Bronchial epithelial cell (primary cell): ENCODE results near the gene EEA1. TPM values are rescaled to one million over a fixed set of nuclear protein-coding genes. Genes with fewer than 3 reads are reported as not detected.
"Not testable (repeated sequence)": the region's sequence is repeated elsewhere in the genome, so short reads cannot be mapped to it uniquely, and the experiment has no call there.

Source experiments
- DNase-seq: peaks from one replicate; pipeline ENCODE4 v3.0.0-alpha.2; 2010; ENCODE audit warnings: low read depth
- FAIRE-seq: peaks from 2 replicates; lab custom pipeline; 2011; peaks lifted over from hg19 to GRCh38; lab: Jason Lieb, UNC
- H3K27me3 ChIP-seq: 2 replicates; pipeline ENCODE4 v1.5.1; 2011; ENCODE audit warnings: low read length; ENCODE audit not compliant: control insufficient read depth, insufficient read depth
- H3K36me3 ChIP-seq: 2 replicates; pipeline ENCODE4 v1.5.1; 2011; ENCODE audit warnings: low read length; ENCODE audit not compliant: control insufficient read depth, insufficient read depth
- H3K4me3 ChIP-seq: 2 replicates; pipeline ENCODE4 v1.5.1; 2011; ENCODE audit warnings: mild to moderate bottlenecking, low read depth, low read length, control low read depth
- CTCF ChIP-seq: IDR thresholded peaks from 2 replicates; pipeline ENCODE4 v1.5.1; 2011; ENCODE audit warnings: mild to moderate bottlenecking, moderate library complexity, low read length, control low read depth, inconsistent platforms; ENCODE audit not compliant: insufficient read depth, severe bottlenecking
- total RNA-seq: library from RNA; depleted of rRNA; stranded (reverse); fragments of >200 nt; gene quantifications from 2 replicates; pipeline ENCODE4 v1.2.1, GENCODE V29; 2014

EEA1 gene
- total RNA-seq, 1 donor from 2014 or later: 8.4 TPM

- DNase-seq (no peak), FAIRE-seq (no peak)
- no peak for TF ChIP-seq CTCF
- Histone ChIP-seq H3K36me3 (no peaks in the 10 kb centered on the region), H3K4me3 (no peak overlapping the region), H3K27me3 (no peaks in the 10 kb centered on the region)
Observed at GRCh38 chr12:92802906-92803305, 126.2 kb downstream of the EEA1 start.

GRCh38 chr12:92796650-92797049 lies 132.4 kb downstream of the EEA1 start:
- no peak for FAIRE-seq
- no peak for TF ChIP-seq CTCF
- no peaks in the 10 kb centered on the region for H3K36me3 ChIP-seq
- H3K27me3 ChIP-seq: no peaks in the 10 kb centered on the region
- DNase-seq: peak; percentile 34
- H3K4me3 ChIP-seq: no peak overlapping the region

GRCh38 chr12:92794814-92795213 lies 134.3 kb downstream of the EEA1 start:
- no peak for TF ChIP-seq CTCF
- no peak for DNase-seq
- FAIRE-seq: no peak
- no peaks in the 10 kb centered on the region for H3K36me3 ChIP-seq
- no peaks in the 10 kb centered on the region for H3K27me3 ChIP-seq
- H3K4me3 ChIP-seq: no peak overlapping the region

- not testable (repeated sequence) for H3K4me3 ChIP-seq, DNase-seq, H3K27me3 ChIP-seq, FAIRE-seq, H3K36me3 ChIP-seq
Observed at GRCh38 chr12:92794356-92794755, 134.7 kb downstream of the EEA1 start.

- H3K36me3 ChIP-seq: peaks cover 2% of the 10 kb centered on the region
- no peak overlapping the region for H3K4me3 ChIP-seq
- no peak for TF ChIP-seq CTCF
- no peaks in the 10 kb centered on the region for H3K27me3 ChIP-seq
- FAIRE-seq (no peak), DNase-seq (peak; percentile 27)
Observed at GRCh38 chr12:92786045-92786444, 143.1 kb downstream of the EEA1 start.

GRCh38 chr12:92785563-92785950 lies 143.5 kb downstream of the EEA1 start:
- DNase-seq (no peak), FAIRE-seq (no peak)
- no peak for TF ChIP-seq CTCF
- Histone ChIP-seq H3K27me3 (no peaks in the 10 kb centered on the region), H3K36me3 (peaks cover 3% of the 10 kb centered on the region), H3K4me3 (no peak overlapping the region)
